ENCODE measurements around the gene TJP1. TPM values are rescaled to one million over a fixed set of nuclear protein-coding genes. Genes with fewer than 3 reads are reported as not detected.
"Not testable (repeated sequence)": the region's sequence is repeated elsewhere in the genome, so short reads cannot be mapped to it uniquely, and the experiment has no call there.

Gene TJP1
- total RNA-seq, 1 experiment from 2014 or later: 31.6 TPM

DNA sequence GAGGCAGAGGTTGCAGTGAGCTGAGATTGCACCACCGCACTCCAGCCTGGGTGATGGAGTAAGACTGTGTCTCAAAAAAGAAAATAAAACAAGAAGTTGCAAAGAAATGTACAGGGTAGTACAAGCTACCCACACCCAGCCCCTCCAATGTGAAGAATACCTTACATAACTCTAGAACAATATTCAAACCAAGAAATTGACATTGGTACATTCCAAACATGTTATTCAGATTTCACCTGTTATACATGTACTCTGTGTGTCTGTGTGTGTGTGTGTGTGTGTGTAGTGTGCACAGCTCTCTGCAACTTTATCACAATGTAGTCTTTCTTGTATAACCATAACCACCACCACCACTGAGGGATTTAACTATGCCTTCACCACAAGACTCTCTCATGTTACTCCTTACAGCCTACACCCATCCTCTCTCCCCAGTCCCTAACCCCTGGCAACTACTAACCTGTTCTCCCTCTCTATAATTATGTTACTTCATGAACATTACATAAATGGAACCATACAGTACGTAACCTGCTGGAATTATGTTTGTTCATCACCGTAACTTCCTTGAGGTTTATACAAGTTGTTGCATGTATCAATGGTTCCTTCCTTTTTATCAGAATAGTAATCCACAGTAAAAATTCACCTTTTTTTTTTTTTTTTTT, 16.2 kb upstream of the TJP1 start:
- no peak for DNase-seq (ENCODE audit: low read depth)

DNA sequence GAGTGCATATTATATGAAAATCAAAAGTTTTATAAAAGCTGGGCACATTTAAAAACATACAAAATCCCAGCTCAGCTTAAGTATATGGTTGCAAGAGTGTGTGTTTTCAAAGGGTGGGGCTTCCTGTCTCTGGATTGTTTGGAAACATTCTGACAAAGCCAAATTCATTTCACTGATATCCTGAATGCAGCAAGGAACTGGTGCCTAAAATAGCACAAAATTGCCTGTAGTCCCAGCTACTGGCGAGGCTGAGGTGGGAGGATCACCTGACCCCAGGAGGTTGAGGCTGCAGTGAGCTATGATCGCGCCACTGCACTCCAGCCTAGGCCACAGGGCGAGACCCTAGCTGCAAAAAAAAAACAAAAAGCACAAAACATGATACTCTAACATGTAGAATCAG, 13.0 kb upstream of the TJP1 start:
- no peak for DNase-seq (ENCODE audit: low read depth)

DNA sequence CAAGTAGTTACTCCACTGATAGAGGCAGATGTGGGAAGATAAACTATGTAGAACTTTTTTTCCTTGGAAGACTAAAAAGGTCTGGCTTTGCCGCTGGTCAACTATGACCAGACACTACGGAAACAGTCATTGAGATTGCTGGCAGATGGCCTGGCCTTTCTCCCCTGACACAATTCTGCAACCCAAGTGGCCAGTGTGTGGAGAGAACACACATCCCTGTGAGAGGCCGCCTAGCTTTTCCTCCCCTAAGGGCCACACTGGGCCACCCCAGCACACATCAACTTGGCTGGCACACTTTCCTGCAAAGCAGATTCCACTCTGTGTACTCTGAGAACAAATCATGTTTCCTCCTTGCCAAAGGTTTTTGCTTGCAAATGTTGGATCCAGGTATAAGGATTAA, 10.4 kb upstream of the TJP1 start:
- DNase-seq (ENCODE audit: low read depth): no peak

DNA sequence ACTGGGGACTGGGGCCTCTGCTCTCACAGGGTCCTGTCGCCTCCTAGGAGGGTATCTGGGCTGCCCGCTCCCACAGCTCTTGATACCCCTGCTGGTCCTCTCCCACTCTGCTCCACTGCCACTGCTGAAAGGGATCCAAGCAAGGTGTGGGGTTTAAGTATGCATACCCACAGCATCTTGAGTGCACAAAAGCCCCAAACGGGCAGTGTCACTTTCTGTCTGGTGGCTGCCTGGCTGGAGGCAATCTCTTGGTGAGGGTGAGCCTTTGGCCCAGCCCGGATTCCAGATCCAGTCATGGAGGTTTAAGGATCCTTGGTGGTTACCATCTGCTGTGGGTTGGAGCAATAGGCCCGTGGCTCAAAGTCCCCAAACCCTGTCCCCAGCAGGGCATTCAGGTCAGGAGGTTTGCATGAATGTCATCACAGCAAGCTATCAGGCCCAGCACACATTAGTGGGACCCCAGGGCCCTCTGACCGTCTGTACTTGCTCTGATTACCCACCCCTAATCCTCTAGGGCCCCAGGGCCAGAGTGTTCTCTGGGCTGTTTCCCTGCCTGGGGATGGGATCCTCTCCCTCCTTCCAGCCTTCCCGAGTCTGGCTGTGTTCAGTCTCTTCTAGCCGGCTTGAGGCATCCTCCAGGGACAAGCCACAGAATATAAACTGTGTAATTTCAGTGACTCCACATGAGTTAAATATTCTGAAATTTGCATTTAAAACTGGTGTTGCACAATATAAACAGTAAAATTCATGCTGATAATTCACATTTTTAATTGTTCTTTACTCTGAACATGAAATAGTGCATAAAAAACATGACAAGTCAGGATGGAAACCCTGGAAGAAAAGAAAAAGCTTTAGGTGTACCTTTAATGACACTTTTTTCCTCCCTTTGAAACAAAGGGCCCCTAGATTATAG, 4.9 kb upstream of the TJP1 start:
- no peak for DNase-seq (ENCODE audit: low read depth)

DNA sequence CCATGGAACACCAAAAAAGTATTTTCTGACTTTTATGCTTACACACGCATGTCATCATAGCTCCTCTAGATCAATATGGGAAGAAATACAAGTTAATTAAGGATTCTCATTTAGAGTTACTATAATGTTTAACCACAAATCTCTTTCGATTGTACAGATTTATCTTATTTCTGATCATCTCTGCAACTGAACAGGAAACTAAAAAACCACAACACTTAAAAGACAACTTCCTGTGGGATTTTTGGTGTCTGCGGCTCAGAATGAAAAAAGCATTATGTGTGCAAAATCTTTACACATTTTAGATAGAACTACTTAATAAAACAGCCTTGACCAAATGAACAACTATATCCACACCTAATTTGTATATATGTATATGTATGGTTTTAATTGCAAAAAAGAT, 3.0 kb upstream of the TJP1 start:
- DNase-seq (ENCODE audit: low read depth): peak; percentile 68

DNA sequence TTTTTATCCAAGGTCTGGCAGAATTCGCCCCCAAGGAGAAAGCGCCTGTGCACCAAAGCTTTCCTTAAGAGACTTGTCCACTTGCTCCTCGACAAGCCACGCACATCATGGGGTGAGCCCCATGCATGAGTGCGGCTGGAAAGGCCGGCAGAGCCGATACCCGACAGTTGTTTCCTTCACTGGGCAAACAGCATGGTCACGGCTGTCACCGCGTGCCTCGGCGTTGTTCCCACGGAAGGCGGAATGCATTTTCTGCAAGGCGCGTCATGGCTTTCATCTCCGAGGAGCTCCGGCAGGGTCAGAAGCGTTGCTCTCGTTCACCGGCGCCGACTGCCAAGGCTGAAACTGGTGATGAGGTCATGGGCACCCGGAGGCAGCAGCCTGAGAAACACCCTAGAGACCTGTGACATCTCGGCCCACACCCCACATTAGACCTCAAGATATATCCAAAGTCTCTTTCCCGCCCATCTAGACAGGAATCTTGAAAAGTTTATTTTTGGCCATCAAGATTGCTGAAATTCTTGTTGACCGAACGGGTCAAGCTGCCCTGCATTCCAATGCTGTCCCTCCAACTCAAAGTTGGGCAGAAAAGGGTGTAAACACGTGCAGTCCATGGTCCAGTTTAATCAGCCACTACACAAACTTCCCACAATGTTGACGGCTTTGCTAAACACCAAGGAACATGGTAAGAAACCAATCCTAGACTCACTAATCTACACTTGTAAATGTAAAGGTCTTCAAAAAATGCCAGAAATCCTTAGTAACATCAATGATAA, 604 bp upstream of the TJP1 start:
- DNase-seq (ENCODE audit: low read depth): peak; percentile 82

- DNase-seq (ENCODE audit: low read depth): peak; percentile 85
Observed at GRCh38 chr15:29821416-29822099, 710 bp downstream of the TJP1 start.

- no peak for DNase-seq (ENCODE audit: low read depth)
Observed at GRCh38 chr15:29820394-29821154, 1.7 kb downstream of the TJP1 start.

DNA sequence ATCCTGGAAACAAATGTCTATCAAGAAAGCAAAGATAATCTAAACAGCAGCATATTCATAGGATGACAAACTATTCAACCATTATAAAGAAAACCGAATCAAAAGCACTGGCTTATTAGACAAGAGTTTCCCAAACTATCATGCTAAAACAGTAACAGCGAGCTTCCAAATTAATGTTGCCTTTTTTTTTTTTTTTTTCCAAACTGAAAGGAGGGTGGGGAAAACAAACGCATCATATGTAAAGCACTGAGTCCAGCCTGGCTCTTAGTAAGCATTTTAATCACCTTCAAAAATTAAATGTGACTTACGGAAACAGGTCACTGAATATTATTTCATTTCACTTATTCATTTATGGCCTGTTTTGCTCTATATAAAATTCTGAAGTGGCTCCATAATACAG, 2.3 kb downstream of the TJP1 start:
- no peak for DNase-seq (ENCODE audit: low read depth)

- DNase-seq (ENCODE audit: low read depth): no peak
Observed at GRCh38 chr15:29818141-29818540, 4.1 kb downstream of the TJP1 start.

DNA sequence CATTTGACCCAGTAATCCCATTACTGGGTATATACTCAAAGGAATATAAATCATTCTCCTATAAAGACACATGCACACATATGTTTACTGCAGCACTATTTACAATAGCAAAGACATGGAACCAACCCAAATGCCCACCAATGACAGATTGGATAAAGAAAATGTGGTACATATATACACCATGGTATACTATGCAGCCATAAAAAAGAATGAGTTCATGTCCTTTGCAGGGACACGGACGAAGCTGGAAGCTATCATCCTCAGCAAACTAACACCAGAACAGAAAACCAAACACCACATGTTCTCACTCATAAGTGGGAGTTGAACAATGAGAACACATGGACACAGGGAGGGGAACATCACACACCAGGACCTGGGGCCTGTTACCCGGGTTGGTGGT, 4.8 kb downstream of the TJP1 start:
- not testable (repeated sequence) for DNase-seq (ENCODE audit: low read depth)

GRCh38 chr15:29815000-29815710, 7.1 kb downstream of the TJP1 start:
- DNase-seq (ENCODE audit: low read depth): peak; percentile 41

- DNase-seq (ENCODE audit: low read depth): no peak
Observed at GRCh38 chr15:29813009-29813408, 9.3 kb downstream of the TJP1 start.

DNA sequence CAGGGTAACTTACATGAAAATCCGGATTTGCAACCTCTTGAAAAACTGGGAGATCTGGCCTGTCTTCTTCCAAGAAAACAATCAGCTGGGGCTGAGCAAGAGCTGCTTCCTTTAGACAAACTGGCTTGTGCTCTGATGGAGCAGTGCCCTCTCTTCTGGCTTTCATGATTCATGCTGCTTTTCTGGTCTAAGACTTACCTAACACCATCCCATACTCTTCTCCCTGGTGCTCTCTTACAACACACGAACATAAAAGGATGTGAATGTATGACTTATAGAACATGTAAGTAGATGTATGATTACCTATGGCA, 9.9 kb downstream of the TJP1 start:
- DNase-seq (ENCODE audit: low read depth): peak; percentile 22

- no peak for DNase-seq (ENCODE audit: low read depth)
Observed at GRCh38 chr15:29811691-29812383, 10.4 kb downstream of the TJP1 start.

DNA sequence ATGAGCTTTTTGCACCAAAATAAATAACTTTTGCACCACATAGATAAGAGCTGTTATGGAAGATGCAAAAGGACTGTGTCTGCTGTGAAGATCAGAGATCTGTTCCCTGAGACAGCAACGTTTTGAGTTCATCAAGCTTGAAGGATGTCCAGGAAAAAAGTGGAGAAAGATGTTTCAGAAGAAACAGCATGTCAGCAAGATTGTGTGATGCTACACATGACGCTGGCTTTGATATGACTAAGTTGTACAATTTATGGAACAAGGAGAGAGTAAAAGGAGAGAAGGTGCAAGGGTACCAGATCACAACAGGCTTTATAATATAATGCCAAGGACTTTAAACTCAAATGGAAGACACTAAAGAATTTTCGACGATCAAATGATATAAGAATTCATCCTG, 16.6 kb downstream of the TJP1 start:
- no peak for DNase-seq (ENCODE audit: low read depth)

DNA sequence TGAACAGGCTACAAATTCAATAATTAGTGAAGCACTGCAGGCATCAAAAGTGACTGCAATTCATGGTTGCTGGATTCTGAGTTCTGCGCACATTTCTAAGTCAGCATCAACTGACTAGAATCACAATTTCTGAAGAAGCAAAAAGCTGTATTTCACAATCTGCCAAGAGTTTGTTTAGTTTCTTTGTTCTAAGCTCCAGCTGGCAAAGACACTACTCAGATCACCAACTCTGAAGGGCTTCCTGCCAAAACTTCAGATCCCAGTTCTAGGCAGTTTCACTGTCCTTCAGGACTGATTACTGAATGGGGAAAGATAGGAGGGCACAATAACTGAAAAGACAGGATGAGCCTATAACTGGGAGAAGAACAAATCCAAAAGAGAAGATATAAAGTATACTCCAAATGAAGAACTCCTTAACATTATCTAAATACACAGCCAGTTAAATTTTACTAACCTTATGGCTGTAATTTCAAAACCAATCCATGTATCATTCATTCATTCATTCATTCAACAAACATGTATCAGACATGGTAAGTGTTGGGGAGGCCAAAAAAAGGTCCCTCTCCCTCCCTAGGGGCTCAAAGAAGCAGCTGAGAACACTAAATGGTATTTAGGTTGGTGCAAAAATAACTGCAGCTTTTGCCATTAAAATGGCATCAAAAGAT, 17.1 kb downstream of the TJP1 start:
- DNase-seq (ENCODE audit: low read depth): peak; percentile 85

DNA sequence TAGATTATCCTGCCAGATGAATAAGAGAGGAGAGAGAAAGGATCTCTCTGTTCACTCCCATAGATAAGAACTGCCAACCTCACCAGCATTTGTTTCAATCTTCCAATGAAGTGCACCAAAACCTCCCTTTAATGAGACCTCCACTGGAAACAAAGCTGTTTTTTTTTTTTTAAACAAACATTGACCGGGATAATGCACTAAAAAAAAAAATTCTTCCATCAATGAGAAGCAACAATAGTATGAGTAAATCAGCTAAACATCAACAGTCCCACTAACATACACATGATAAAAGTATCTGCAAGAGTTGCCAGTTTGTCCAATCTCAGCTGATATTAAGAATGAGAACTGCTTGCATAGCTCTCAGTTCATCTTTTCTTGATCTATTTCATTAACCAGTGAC, 19.9 kb downstream of the TJP1 start:
- DNase-seq (ENCODE audit: low read depth): no peak
